HG03097 (cell line): Measurements from ENCODE around the gene MEIKIN.

Experiments
- ATAC-seq: cut with Tn5 transposase; IDR thresholded peaks from one replicate; pipeline ENCODE4 v1.9.1; 2021; ENCODE audit not compliant: unreplicated experiment, low FRiP score

The MEIKIN gene

GRCh38 chr5:131945551-131946168 is at the start of gene MEIKIN:
Gene MEIKIN (minus strand): TSS chr5:131945663. CDS start chr5:131945505, 158 bp downstream.
- no peak for ATAC-seq

GRCh38 chr5:131994533-131995226 is 49.2 kb upstream of the MEIKIN start:
- ATAC-seq = no peak

GRCh38 chr5:131994090-131994489 is 48.6 kb upstream of the MEIKIN start:
- ATAC-seq = no peak

- no peak for ATAC-seq
Observed at GRCh38 chr5:131993676-131994075, 48.2 kb upstream of the MEIKIN start.

- ATAC-seq = no peak
Observed at GRCh38 chr5:131992370-131992769, 46.9 kb upstream of the MEIKIN start.

- no peak for ATAC-seq
Observed at GRCh38 chr5:131991593-131992324, 46.3 kb upstream of the MEIKIN start.

GRCh38 chr5:131990716-131991115 is 45.3 kb upstream of the MEIKIN start:
- ATAC-seq = no peak

- no peak for ATAC-seq
Observed at GRCh38 chr5:131988601-131989000, 43.1 kb upstream of the MEIKIN start.

- no peak for ATAC-seq
Observed at GRCh38 chr5:131987251-131987650, 41.8 kb upstream of the MEIKIN start.

GRCh38 chr5:131986161-131986912 is 40.9 kb upstream of the MEIKIN start:
- no peak for ATAC-seq

- ATAC-seq = no peak
Observed at GRCh38 chr5:131984956-131985665, 39.6 kb upstream of the MEIKIN start.

GRCh38 chr5:131983244-131983771 is 37.8 kb upstream of the MEIKIN start:
- no peak for ATAC-seq

GRCh38 chr5:131981516-131981915 is 36.1 kb upstream of the MEIKIN start:
- no peak for ATAC-seq

GRCh38 chr5:131980696-131981095 is 35.2 kb upstream of the MEIKIN start:
- ATAC-seq = no peak

- no peak for ATAC-seq
Observed at GRCh38 chr5:131979816-131980215, 34.4 kb upstream of the MEIKIN start.

- ATAC-seq = no peak
Observed at GRCh38 chr5:131977212-131977604, 31.7 kb upstream of the MEIKIN start.

- ATAC-seq = no peak
Observed at GRCh38 chr5:131976414-131977211, 31.1 kb upstream of the MEIKIN start.

GRCh38 chr5:131974956-131975726 is 29.7 kb upstream of the MEIKIN start:
- ATAC-seq = no peak

GRCh38 chr5:131974622-131974955 is 29.1 kb upstream of the MEIKIN start:
- no peak for ATAC-seq
